Body of pancreas (tissue), 4 donors: ENCODE measurements around the gene TXNL4B. TPM values are rescaled to one million over a fixed set of nuclear protein-coding genes. Genes with fewer than 3 reads are reported as not detected.
A peak's percentile ranks its signal among the peaks of the same experiment; 100 is the strongest.

Experiments
- ATAC-seq: fragments of 150-250 bp; one replicate; pipeline ENCODE4 v1.9.1; 2016
- DNase-seq, 4 donors: peaks; one replicate each; pipeline ENCODE4 v3.0.0-alpha.2; 2019
- H3K27ac ChIP-seq, 4 donors: fragments of 200-600 bp; sonication (generic); 1 replicate in 3 of 4; 2 replicates in 1 of 4; pipeline versions ENCODE4 v1.5.1 to v1.6.1; 2016 to 2019; ENCODE audit warnings: mild to moderate bottlenecking in 1 of 4, mixed read lengths in 1 of 4, moderate library complexity in 1 of 4
- H3K27me3 ChIP-seq, 2 donors: fragments of 200-600 bp; sonication (generic); one replicate each; pipeline ENCODE4 v1.6.0; 2016; ENCODE audit warnings: mild to moderate bottlenecking in 1 of 2
- H3K36me3 ChIP-seq, 2 donors: fragments of 200-600 bp; sonication (generic); replicated peaks in 1 of 2; 2 replicates each; pipeline ENCODE4 v1.5.1; 2016; ENCODE audit warnings: low read depth in 2 of 2; ENCODE audit not compliant: insufficient read depth in 1 of 2
- H3K4me1 ChIP-seq: fragments of 200-600 bp; sonication (generic); one replicate; pipeline ENCODE4 v1.6.0; 2016
- H3K4me3 ChIP-seq, 2 donors: fragments of 200-600 bp; sonication (generic); 1 replicate in 1 of 2; 2 replicates in 1 of 2; pipeline ENCODE4 v1.5.1; 2016 to 2019
- H3K9me3 ChIP-seq, 3 donors: fragments of 200-600 bp; sonication (generic); 1 replicate in 2 of 3; 2 replicates in 1 of 3; pipeline ENCODE4 v1.5.1; 2016
- CTCF ChIP-seq, 7 experiments: fragments of 450-650 bp in 4 of 7; fragments of 200-600 bp in 3 of 7; sonication (generic) in 3 of 7; IDR thresholded peaks; one replicate each; pipeline ENCODE4 v1.5.1; 2016 to 2019; ENCODE audit warnings: antibody characterized with exemption in 7 of 7
- POLR2A ChIP-seq, 3 donors: fragments of 450-650 bp; IDR thresholded peaks; one replicate each; pipeline ENCODE4 v1.6.1; 2016; ENCODE audit warnings: antibody characterized with exemption in 3 of 3, mild to moderate bottlenecking in 2 of 3
- WGBS, 2 donors: methylation state at CpG; one replicate each; pipeline ENCODE4 v1.1.5; 2017; 5-methylcytosine and 5-hydroxymethylcytosine counted together
- intact Hi-C: fragments of 100-400 bp; cut with DNase I; formaldehyde crosslinking; loops from one replicate; pipeline ENCODE4 v1.15.1; 2023
- total RNA-seq, 2 donors: library from RNA; depleted of rRNA; stranded (reverse); fragments of >200 nt; gene quantifications; one replicate each; pipeline ENCODE4 v1.1.0, GENCODE V29; 2016

The TXNL4B gene
- total RNA-seq, 2 donors from 2014 or later: 5.4 to 7.3 TPM

GRCh38 chr16:72122308-72122707 lies 28.9 kb upstream of the TXNL4B start:
- no peak for ATAC-seq
- Histone ChIP-seq H3K36me3 (no peaks in the 10 kb centered on the region), H3K9me3 (no peaks in the 10 kb centered on the region), H3K27me3 (no peaks in the 10 kb centered on the region), H3K4me3 (no peak overlapping the region), H3K27ac (no peak overlapping the region), H3K4me1 (peaks cover 16% of the 10 kb centered on the region)
- TF ChIP-seq POLR2A (IDR thresholded peaks at IDR 0.05): no peak
- no peak for TF ChIP-seq CTCF (IDR thresholded peaks at IDR 0.05)
- no peak for DNase-seq
- intact Hi-C loops: loop anchor here (10.0 kb wide), 1 partner anchor 352 kb away; no protein-coding TSS in a partner anchor
- 90 to 91% methylated on average over 2 of the region's 2 CpGs for WGBS, 2 donors

GRCh38 chr16:72120026-72120425 lies 26.6 kb upstream of the TXNL4B start:
- Histone ChIP-seq H3K4me3 (no peak overlapping the region), H3K36me3 (no peaks in the 10 kb centered on the region), H3K4me1 (peaks cover 1% of the 10 kb centered on the region), H3K27me3 (no peaks in the 10 kb centered on the region), H3K27ac (no peak overlapping the region), H3K9me3 (no peaks in the 10 kb centered on the region)
- ATAC-seq (no peak), DNase-seq (no peak)
- intact Hi-C loops: loop anchor here (10.0 kb wide), 1 partner anchor 355 kb away; no protein-coding TSS in a partner anchor
- TF ChIP-seq CTCF (IDR thresholded peaks at IDR 0.05) (no peak), POLR2A (IDR thresholded peaks at IDR 0.05) (no peak)
- WGBS, 2 donors: 73 to 74% methylated on average over 5 of the region's 5 CpGs

GRCh38 chr16:72113616-72113945 lies 20.2 kb upstream of the TXNL4B start:
- H3K9me3 ChIP-seq: no peaks in the 10 kb centered on the region
- intact Hi-C loops: no loop called here
- peaks cover 6 to 29% of the 10 kb centered on the region in 2 donors for H3K36me3 ChIP-seq

GRCh38 chr16:72112906-72113615 lies 19.6 kb upstream of the TXNL4B start:
- intact Hi-C loops: no loop called here
- no peaks in the 10 kb centered on the region for H3K4me1 ChIP-seq
- peak overlapping the region in 1 of 4 donors; percentile 23 for H3K27ac ChIP-seq
- 86 to 89% methylated on average over 7 of the region's 7 CpGs for WGBS, 2 donors
- H3K36me3 ChIP-seq: peaks cover 11 to 34% of the 10 kb centered on the region in 2 donors
- TF ChIP-seq CTCF (IDR thresholded peaks at IDR 0.05) (no peak), POLR2A (IDR thresholded peaks at IDR 0.05) (no peak)
- DNase-seq (peak in 2 of 4 donors; percentile 1 to 65), ATAC-seq (no peak)
- no peaks in the 10 kb centered on the region for H3K9me3 ChIP-seq
- no peak overlapping the region for H3K4me3 ChIP-seq
- H3K27me3 ChIP-seq: no peaks in the 10 kb centered on the region

More at GRCh38 chr16:72113616-72113945, 20.2 kb upstream of the TXNL4B start:
- Histone ChIP-seq H3K27me3 (no peaks in the 10 kb centered on the region), H3K27ac (peak overlapping the region in 1 of 4 donors; percentile 23), H3K4me3 (no peak overlapping the region), H3K4me1 (no peaks in the 10 kb centered on the region)
- TF ChIP-seq CTCF (IDR thresholded peaks at IDR 0.05): no peak
- TF ChIP-seq POLR2A (IDR thresholded peaks at IDR 0.05): no peak
- ATAC-seq (no peak), DNase-seq (no peak)

GRCh38 chr16:72112452-72112792 lies 19.0 kb upstream of the TXNL4B start:
- Histone ChIP-seq H3K27me3 (no peaks in the 10 kb centered on the region), H3K36me3 (peaks cover 13 to 41% of the 10 kb centered on the region in 2 donors), H3K9me3 (no peaks in the 10 kb centered on the region), H3K4me1 (no peaks in the 10 kb centered on the region), H3K4me3 (no peak overlapping the region), H3K27ac (no peak overlapping the region)
- ATAC-seq (no peak), DNase-seq (peak in 1 of 4 donors; percentile 1)
- WGBS, 2 donors: 92 to 97% methylated on average over 14 to 15 of the region's 15 CpGs
- intact Hi-C loops: no loop called here
- no peak for TF ChIP-seq CTCF (IDR thresholded peaks at IDR 0.05)
- TF ChIP-seq POLR2A (IDR thresholded peaks at IDR 0.05): no peak
